ENCODE measurements around the gene HPCAL1. TPM values are rescaled to one million over a fixed set of nuclear protein-coding genes. Genes with fewer than 3 reads are reported as not detected.
A peak's percentile ranks its signal among the peaks of the same experiment; 100 is the strongest.

HPCAL1 gene
- total and polyA plus RNA-seq, 2 of the 4 experiments (the other 2 are of a cell fraction): 8.2 to 33.7 TPM

DNA sequence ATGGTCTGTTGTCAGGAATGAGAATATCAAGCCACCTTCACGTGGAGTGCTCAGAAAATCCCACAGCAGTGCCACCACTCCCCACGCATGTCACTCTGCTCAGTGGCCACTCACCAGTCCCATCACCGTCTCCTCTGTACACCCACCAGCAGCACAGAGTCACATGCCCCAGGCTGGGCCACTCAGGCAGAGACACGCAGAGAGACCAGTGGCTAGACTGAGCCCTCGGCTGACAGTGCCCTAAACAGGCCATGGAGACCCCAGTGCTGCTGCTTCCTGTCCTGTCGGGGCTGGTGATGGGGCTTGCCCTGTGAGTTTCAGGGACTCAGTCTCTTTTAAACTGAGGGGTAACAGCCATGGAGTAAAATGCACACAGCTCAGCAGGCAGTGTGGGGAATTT lies 119.5 kb downstream of the HPCAL1 start:
- Histone ChIP-seq H3K23ac (ENCODE audit: low read depth, low read length) (no peak overlapping the region), H3K27ac (ENCODE audit: insufficient read depth, low read length) (no peak overlapping the region), H3K27me3 (ENCODE audit: control insufficient read depth, insufficient read depth, low read length) (no peaks in the 10 kb centered on the region), H4K20me1 (ENCODE audit: insufficient read depth, low read length) (peaks cover 4% of the 10 kb centered on the region; the same call in 1 of the 2 replicates), H3K4me2 (ENCODE audit: low read depth, low read length) (no peak overlapping the region), H4K5ac (ENCODE audit: low read depth, low read length) (no peak overlapping the region), H3K9me1 (ENCODE audit: insufficient read depth, low read length) (no peaks in the 10 kb centered on the region), H4K91ac (ENCODE audit: insufficient read depth, low read depth, low read length) (no peak overlapping the region), H3K9ac (ENCODE audit: low read depth, low read length) (no peak overlapping the region), H2AFZ (replicated peaks; ENCODE audit: low read length, poor library complexity) (no peak overlapping the region), H2BK20ac (ENCODE audit: low read depth, low read length) (no peak overlapping the region), H2BK120ac (ENCODE audit: low read depth, low read length) (no peak overlapping the region), H3K56ac (ENCODE audit: extremely low read depth, insufficient read depth, low read length) (no peak overlapping the region), H3K36me3 (ENCODE audit: control insufficient read depth, insufficient read depth, low read length) (peaks cover 7% of the 10 kb centered on the region; the same call in 1 of the 2 replicates), H2AK9ac (replicated peaks; ENCODE audit: low read depth, low read length, poor library complexity) (peak overlapping the region; percentile 17), H2BK5ac (ENCODE audit: low read depth, low read length, poor library complexity, severe bottlenecking) (no peak overlapping the region), H2BK15ac (ENCODE audit: low read depth, low read length) (no peak overlapping the region), H3K18ac (ENCODE audit: low read depth, low read length) (no peak overlapping the region), H3K4ac (ENCODE audit: low read depth, low read length) (no peak overlapping the region), H3K14ac (replicated peaks; ENCODE audit: low read depth, low read length) (no peak overlapping the region), H2AK5ac (ENCODE audit: low read depth, low read length) (no peak overlapping the region), H3K4me1 (ENCODE audit: control insufficient read depth, insufficient read depth, low read length) (peaks cover 3% of the 10 kb centered on the region; the same call in 1 of the 2 replicates), H3K4me3 (ENCODE audit: insufficient read depth, low read depth, low read length) (no peak overlapping the region), H3K9me3 (ENCODE audit: control insufficient read depth, insufficient read depth, low read length) (no peaks in the 10 kb centered on the region), H4K8ac (ENCODE audit: low read depth in 2 of 2, low read length in 2 of 2) (no peak overlapping the region), H3K79me1 (ENCODE audit: low read depth in 1 of 2, low read length in 2 of 2) (no peaks in the 10 kb centered on the region)
- no peak for DNase-seq
- BruUV-seq (replicated peaks): no TSS peak
- POLR2A ChIA-PET (ENCODE audit: unreplicated experiment): no interaction called here
- in situ Hi-C loops (cut with MboI; ENCODE audit: low sequenced_read_pairs): loop anchor here (10.0 kb wide), 1 partner anchor 617 kb away; no protein-coding TSS in a partner anchor
- ATAC-seq (ENCODE audit: low read depth): no peak
- dilution Hi-C loops (cut with HindIII; ENCODE audit: low sequenced_read_pairs, unreplicated experiment): no loop called here
- CTCF ChIA-PET: no interaction called here
- WGBS, 2 experiments (ENCODE audit: extremely low coverage in 2 of 2, insufficient read length in 1 of 2): no CpG with 5 or more reads among the region's 6 CpGs
- TF ChIP-seq RFX5 (IDR thresholded peaks at IDR 0.05; ENCODE audit: low read depth, low read length) (no peak), CHD1 (IDR thresholded peaks at IDR 0.05; ENCODE audit: low read depth, low read length) (no peak), FOS (IDR thresholded peaks at IDR 0.05; ENCODE audit: low read depth, low read length) (no peak), RCOR1 (IDR thresholded peaks at IDR 0.05; ENCODE audit: insufficient replicate concordance, low read length) (no peak), MAZ (IDR thresholded peaks at IDR 0.05; ENCODE audit: borderline replicate concordance, low read depth, low read length) (no peak), RAD21 (IDR thresholded peaks at IDR 0.05; ENCODE audit: low read length) (no peak)
- intact Hi-C loops (cut with micrococcal nuclease): no loop called here
